ENCODE data around the gene GALNT3. TPM values are rescaled to one million over a fixed set of nuclear protein-coding genes. Genes with fewer than 3 reads are reported as not detected.

The GALNT3 gene
- total and polyA plus RNA-seq, 2 of the 8 experiments (the other 6 are each of a cell fraction or from before 2014, with no cell fraction given), result 3.4 to 23.6 TPM

- no peak for TF ChIP-seq CHD7 (IDR thresholded peaks at IDR 0.05; ENCODE audit: insufficient replicate concordance, low read length)
- no peak for TF ChIP-seq CEBPB (IDR thresholded peaks at IDR 0.05; ENCODE audit: low read depth, low read length)
- no peak for TF ChIP-seq JUND (IDR thresholded peaks at IDR 0.05; ENCODE audit: low read length)
- TF ChIP-seq CHD2 (IDR thresholded peaks at IDR 0.05; ENCODE audit: low read length), result no peak
- no peak for TF ChIP-seq RAD21 (IDR thresholded peaks at IDR 0.05 in 1 of 2, conservative IDR thresholded peaks at IDR 0.05 in 1 of 2; ENCODE audit: low read depth in 2 of 2, low read length in 2 of 2)
- no peak for TF ChIP-seq ATF2 (IDR thresholded peaks at IDR 0.05; ENCODE audit: low read length)
Observed at GRCh38 chr2:165776796-165777195, 17.3 kb downstream of the GALNT3 start (continued).
